Activated naive CD8-positive, alpha-beta T cell treated with anti-CD3 and anti-CD28 coated beads, Interleukin-2, amount 10 ng/mL, durations not matched to agents 7 days and 5 days (primary cell): Measurements from ENCODE around the gene ARHGEF38. TPM values are rescaled to one million over a fixed set of nuclear protein-coding genes. Genes with fewer than 3 reads are reported as not detected.
"Not testable (repeated sequence)": the region's sequence is repeated elsewhere in the genome, so short reads cannot be mapped to it uniquely, and the experiment has no call there.

Experiments
- ATAC-seq: fragments of 150-1000 bp; cut with Tn5 transposase; one replicate; pipeline ENCODE4 v1.10.0; 2021; ENCODE audit warnings: low read depth, moderate library complexity
- POLR2A ChIA-PET: fragments of 350-600 bp; sonication (Branson Sonifier 250); formaldehyde crosslinking; loops from one replicate; lab custom pipeline; 2021; ENCODE audit warnings: antibody characterized with exemption; lab: Charles Lee
- DNase-seq: peaks from one replicate; pipeline ENCODE4 v3.0.0; 2021
- H3K27ac Mint-ChIP-seq: one replicate; pipeline ENCODE4 v1.8.0; 2022; ENCODE audit warnings: mild to moderate bottlenecking, mixed read lengths
- H3K27me3 Mint-ChIP-seq: one replicate; pipeline ENCODE4 v1.8.0; 2022; ENCODE audit warnings: mild to moderate bottlenecking, moderate library complexity, mixed read lengths
- H3K36me3 Mint-ChIP-seq: one replicate; pipeline ENCODE4 v1.8.0; 2021; ENCODE audit warnings: mild to moderate bottlenecking, mixed read lengths
- H3K4me1 Mint-ChIP-seq: one replicate; pipeline ENCODE4 v1.8.0; 2021; ENCODE audit warnings: mixed read lengths
- H3K4me3 Mint-ChIP-seq: one replicate; pipeline ENCODE4 v1.8.0; 2022; ENCODE audit warnings: mild to moderate bottlenecking, moderate library complexity, mixed read lengths
- H3K9me3 Mint-ChIP-seq: one replicate; pipeline ENCODE4 v1.8.0; 2021; ENCODE audit warnings: mixed read lengths
- total RNA-seq, 2 experiments: library from RNA; stranded (reverse); gene quantifications; one replicate each; pipeline ENCODE4 v1.2.3, GENCODE V29; 2021

ARHGEF38 gene
- total RNA-seq, 2 experiments from 2014 or later = not detected

DNA sequence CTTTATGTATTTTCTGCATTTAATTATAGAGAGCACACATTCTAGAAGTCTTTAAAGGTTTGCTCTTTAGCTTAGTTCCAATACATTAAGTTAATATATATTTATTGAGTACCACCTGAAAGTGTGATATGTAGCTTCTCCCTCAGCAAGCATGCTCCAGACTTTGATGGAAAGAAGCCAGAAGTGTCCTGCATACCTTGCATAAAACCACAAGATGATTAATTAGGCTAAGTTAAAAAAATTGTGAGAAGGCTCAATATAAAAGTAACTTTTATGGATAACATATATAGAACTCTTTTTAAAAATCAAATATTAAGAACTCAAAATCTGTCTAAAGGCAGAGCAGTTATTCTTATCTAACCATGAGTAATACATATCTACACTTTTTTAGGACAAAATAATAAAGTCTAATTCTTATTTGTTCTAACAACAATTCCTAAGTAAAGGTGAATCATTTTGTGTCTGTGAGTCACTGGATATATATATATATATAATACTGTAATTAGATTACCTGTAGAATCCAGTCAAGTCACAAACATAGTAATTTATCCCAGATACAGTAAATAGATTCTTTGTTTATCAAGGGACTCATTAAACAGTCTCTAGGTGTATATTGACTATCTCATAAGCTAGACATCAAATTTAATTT is 104.8 kb downstream of the ARHGEF38 start:
- Mint-ChIP-seq H3K36me3 (no peaks in the 10 kb centered on the region), H3K4me3 (no peak overlapping the region), H3K4me1 (no peaks in the 10 kb centered on the region), H3K27me3 (peaks cover 8% of the 10 kb centered on the region), H3K27ac (no peak overlapping the region), H3K9me3 (no peaks in the 10 kb centered on the region)
- no peak for ATAC-seq
- no peak for DNase-seq
- POLR2A ChIA-PET = no interaction called here

DNA sequence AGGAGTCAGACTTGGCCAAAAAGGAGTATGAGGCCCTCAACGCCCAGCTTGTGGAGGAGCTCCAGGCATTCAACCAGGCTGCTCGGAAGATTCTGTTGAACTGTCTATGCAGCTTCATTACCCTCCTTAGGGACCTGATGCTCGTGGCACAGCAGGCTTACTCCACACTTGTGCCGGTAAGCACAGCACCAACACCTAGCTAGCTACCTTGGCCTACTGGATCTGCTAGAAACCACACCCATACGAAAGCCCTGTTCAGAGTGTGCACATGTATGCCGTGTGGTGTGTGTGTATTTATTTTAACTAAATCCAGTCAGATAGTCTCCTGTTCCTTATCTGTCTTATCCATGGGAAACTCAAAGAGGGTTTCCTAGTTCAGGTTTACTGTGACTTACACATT is 106.8 kb downstream of the ARHGEF38 start:
- DNase-seq (no peak), ATAC-seq (no peak)
- Mint-ChIP-seq H3K27ac (no peak overlapping the region), H3K4me1 (no peaks in the 10 kb centered on the region), H3K27me3 (peaks cover 8% of the 10 kb centered on the region), H3K4me3 (no peak overlapping the region), H3K9me3 (no peaks in the 10 kb centered on the region), H3K36me3 (no peaks in the 10 kb centered on the region)
- POLR2A ChIA-PET = no interaction called here

DNA sequence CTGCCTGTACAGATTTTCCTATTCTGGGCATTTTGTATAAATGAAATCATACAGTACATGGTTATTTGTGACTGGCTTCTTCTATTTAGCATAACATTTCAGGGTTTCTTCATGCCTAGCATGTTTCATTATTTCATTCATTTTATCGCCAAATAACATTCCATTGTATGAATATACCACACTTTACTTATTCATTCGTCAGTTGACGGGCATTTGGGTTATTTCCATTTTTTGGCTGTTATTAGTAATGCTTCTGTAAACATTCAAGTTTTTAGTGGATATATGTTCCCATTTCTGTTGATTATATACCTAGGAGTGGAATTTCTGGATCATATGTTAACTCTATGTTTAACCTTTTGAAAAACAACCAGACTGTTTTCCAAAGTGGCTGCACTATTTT is 108.6 kb downstream of the ARHGEF38 start:
- DNase-seq (no peak), ATAC-seq (no peak)
- no peaks in the 10 kb centered on the region for H3K4me1 Mint-ChIP-seq
- H3K27me3 Mint-ChIP-seq = peaks cover 3% of the 10 kb centered on the region
- no peaks in the 10 kb centered on the region for H3K36me3 Mint-ChIP-seq
- H3K27ac Mint-ChIP-seq = no peak overlapping the region
- POLR2A ChIA-PET = no interaction called here
- H3K9me3 Mint-ChIP-seq = no peaks in the 10 kb centered on the region
- H3K4me3 Mint-ChIP-seq = no peak overlapping the region

DNA sequence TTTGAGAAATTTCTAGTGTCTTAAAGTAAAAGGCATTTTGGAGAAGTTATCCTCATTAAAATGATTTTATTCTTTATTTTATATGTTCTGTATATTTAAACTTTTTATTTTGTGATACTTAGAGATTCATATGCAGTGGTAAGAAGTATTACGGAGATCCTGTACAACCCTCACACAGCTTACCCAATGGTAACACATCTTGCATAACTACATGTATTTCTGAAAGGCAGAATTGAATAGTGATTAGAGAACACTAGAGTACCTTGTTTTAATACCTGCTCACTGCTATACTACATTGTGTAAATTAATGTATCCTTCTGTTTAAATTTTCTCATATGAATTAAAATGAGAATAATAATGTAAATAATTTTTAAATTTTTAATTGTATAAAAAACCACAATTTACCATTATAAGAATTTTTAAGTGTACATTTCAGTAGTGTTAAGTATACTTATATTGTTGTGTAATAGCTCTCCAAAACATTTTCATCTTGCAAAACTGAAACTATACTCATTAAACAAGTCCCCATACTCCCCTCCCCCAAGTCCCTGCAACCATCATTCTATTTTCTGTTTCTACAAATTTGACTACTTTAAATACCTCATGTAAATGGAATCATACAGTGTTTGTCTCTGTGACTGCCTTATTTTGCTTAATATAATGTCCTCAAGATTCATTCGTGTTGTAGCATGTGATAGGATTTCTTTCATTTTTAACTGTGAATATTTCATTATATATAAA is 110.7 kb downstream of the ARHGEF38 start:
- no peak overlapping the region for H3K27ac Mint-ChIP-seq
- POLR2A ChIA-PET = no interaction called here
- no peaks in the 10 kb centered on the region for H3K36me3 Mint-ChIP-seq
- no peak overlapping the region for H3K4me3 Mint-ChIP-seq
- no peak for DNase-seq
- H3K9me3 Mint-ChIP-seq = no peaks in the 10 kb centered on the region
- H3K4me1 Mint-ChIP-seq = no peaks in the 10 kb centered on the region
- H3K27me3 Mint-ChIP-seq = peaks cover 3% of the 10 kb centered on the region
- ATAC-seq = no peak

DNA sequence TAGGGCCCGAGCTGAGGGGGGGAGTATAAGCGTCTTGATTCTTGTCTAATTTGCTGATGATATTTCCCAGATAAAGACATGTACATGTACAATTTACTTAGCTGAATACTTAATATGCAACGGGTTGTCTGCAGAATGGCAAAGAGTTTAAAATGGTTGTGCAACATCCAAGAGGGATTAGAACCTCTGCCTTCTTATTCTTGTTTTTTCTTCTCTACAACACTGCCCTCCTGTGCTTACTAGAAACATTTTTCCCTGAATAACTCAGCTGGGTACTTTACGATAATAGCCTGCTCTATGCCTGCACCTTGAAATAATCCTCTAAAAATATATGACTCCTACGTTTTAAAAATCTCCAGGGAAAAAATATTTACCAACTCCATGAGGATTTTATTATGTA is 114.3 kb downstream of the ARHGEF38 start:
- Mint-ChIP-seq H3K27me3 (peaks cover 5% of the 10 kb centered on the region), H3K4me3 (no peak overlapping the region), H3K9me3 (no peaks in the 10 kb centered on the region), H3K4me1 (no peaks in the 10 kb centered on the region), H3K27ac (no peak overlapping the region), H3K36me3 (no peaks in the 10 kb centered on the region)
- ATAC-seq (no peak), DNase-seq (no peak)
- POLR2A ChIA-PET = no interaction called here

DNA sequence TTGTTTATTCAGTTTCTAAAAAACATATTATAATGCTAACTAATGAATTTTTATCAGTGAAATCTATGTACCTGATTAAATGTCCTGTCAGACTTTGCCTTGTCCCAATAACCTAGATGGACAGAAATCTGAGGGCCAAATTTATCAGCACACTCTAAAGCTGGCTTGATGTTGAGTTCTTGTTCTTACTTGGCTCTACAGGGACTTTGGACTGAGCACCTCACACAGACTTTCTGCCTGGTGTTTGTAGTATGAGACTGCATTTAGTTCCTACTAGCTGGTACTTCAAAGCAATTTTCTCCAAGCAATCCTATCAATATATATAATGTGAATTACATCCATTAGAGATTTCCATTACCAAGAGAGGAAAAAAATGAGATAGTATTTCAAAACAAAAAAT is 118.3 kb downstream of the ARHGEF38 start:
- Mint-ChIP-seq H3K4me1 (no peaks in the 10 kb centered on the region), H3K9me3 (no peaks in the 10 kb centered on the region), H3K27me3 (peaks cover 5% of the 10 kb centered on the region), H3K27ac (no peak overlapping the region), H3K4me3 (no peak overlapping the region), H3K36me3 (no peaks in the 10 kb centered on the region)
- DNase-seq (no peak), ATAC-seq (no peak)
- POLR2A ChIA-PET = no interaction called here

DNA sequence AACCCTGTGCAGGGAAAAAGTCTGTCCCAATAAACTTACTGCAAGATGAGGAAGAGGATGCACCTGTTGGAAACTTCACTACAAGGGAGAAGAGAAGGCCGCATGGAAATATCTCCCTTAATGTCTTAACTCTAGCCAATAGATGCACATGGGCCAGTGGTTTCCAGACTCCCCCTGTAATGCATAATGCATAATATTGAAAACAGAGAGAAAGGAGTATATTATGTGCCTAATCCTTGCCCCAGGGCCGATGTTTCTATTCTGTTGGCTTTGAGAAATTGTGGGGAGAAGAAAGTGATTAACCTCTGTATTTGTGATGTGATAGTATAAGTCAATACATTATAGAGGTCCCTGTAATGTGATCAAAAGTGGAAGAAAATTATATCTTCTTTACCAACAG is 118.9 kb downstream of the ARHGEF38 start:
- Mint-ChIP-seq H3K27ac (no peak overlapping the region), H3K27me3 (peaks cover 5% of the 10 kb centered on the region), H3K36me3 (no peaks in the 10 kb centered on the region), H3K4me3 (no peak overlapping the region), H3K4me1 (no peaks in the 10 kb centered on the region), H3K9me3 (no peaks in the 10 kb centered on the region)
- DNase-seq (no peak), ATAC-seq (no peak)
- POLR2A ChIA-PET = no interaction called here

DNA sequence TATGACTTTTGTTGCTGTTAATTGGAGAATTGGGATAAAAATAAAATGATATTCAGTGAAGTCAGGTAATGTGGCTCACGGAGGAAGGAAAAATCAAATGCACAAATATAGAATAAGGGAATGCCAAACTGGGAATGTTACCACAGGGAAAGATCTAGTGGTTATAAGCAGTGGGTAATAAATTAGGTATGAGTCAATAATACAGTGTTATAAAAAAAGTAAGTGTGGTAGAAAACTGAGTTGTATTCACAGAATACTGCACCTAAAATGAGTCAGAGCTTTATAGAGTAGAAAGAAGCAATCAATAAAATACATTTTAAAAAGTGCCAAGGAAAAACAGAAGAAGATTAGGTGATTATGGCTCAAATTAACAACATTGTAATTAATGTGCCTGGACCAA is 121.6 kb downstream of the ARHGEF38 start:
- H3K4me1 Mint-ChIP-seq = no peaks in the 10 kb centered on the region
- H3K36me3 Mint-ChIP-seq = no peaks in the 10 kb centered on the region
- H3K27me3 Mint-ChIP-seq = peaks cover 5% of the 10 kb centered on the region
- no peak for ATAC-seq
- DNase-seq = no peak
- no peaks in the 10 kb centered on the region for H3K9me3 Mint-ChIP-seq
- no peak overlapping the region for H3K27ac Mint-ChIP-seq
- H3K4me3 Mint-ChIP-seq = no peak overlapping the region
- POLR2A ChIA-PET = no interaction called here

DNA sequence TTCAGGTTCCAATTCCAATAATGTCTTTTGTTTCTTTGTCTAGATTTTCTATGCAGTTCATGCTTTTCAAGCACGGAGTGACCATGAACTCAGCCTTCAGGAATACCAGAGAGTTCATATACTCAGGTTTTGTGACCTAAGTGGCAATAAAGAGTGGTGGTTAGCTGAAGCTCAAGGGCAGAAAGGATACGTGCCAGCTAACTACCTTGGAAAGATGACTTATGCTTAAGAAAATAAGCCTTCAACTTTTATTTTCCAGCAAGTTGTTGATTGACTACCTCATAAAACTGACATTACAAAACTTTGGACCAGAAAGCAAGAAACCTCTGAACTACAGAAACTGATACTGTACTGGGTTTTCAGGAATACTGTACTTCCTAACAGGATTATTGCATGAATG is 125.3 kb downstream of the ARHGEF38 start:
- Mint-ChIP-seq H3K27me3 (no peaks in the 10 kb centered on the region), H3K27ac (no peak overlapping the region)

DNA sequence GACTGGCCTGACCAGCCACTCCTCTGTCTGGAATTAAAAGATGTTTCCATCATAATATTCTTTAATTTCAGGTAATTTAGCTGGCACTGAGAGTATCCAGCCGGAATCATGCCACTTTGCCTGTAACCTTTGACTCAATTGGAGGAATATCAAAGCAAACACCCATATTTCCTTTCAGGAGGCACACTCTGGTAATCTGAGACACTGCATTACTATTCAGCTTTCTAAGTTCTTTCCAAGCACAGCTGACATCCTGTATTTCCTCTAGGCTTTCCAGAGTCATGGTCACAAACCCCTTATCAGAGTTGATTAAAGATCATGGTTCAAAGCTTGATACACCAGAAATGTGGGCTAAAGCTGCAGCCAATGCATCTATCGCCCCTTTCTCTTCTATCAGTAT is 126.8 kb downstream of the ARHGEF38 start:
- no peak overlapping the region for H3K4me3 Mint-ChIP-seq

More for the DNA sequence above, 125.3 kb downstream of the ARHGEF38 start:
- Mint-ChIP-seq H3K9me3 (no peaks in the 10 kb centered on the region), H3K4me3 (no peak overlapping the region), H3K36me3 (peaks cover 9% of the 10 kb centered on the region), H3K4me1 (no peaks in the 10 kb centered on the region)
- POLR2A ChIA-PET = no interaction called here
- DNase-seq (no peak), ATAC-seq (no peak)

DNA sequence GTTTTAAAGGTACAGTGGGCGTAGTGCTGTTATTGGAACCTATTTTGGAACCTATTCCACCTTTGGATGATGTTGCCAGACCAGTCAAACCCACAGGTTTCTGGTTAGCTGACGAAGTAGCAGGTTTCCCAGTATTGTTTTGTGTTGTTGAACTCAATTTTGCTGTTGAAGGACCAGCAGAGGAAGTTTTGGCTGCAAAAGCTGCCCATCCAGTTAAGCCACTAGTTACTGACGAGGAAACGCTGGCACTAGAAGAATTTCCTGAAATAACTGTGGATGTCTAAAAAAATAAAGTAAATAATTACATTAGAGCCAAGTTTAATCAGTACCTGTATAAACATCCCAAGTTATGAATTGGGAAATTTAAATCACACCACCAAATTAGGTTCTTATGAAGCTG is 130.6 kb downstream of the ARHGEF38 start:
- Mint-ChIP-seq H3K27ac (no peak overlapping the region), H3K36me3 (peaks cover 14% of the 10 kb centered on the region), H3K27me3 (no peaks in the 10 kb centered on the region), H3K4me3 (no peak overlapping the region), H3K4me1 (no peaks in the 10 kb centered on the region), H3K9me3 (no peaks in the 10 kb centered on the region)
- POLR2A ChIA-PET = no interaction called here
- ATAC-seq (no peak), DNase-seq (no peak)

More for the DNA sequence above, 126.8 kb downstream of the ARHGEF38 start:
- POLR2A ChIA-PET = no interaction called here
- no peaks in the 10 kb centered on the region for H3K4me1 Mint-ChIP-seq
- H3K27ac Mint-ChIP-seq = no peak overlapping the region
- ATAC-seq (no peak), DNase-seq (no peak)
- H3K27me3 Mint-ChIP-seq = no peaks in the 10 kb centered on the region
- H3K36me3 Mint-ChIP-seq = peaks cover 10% of the 10 kb centered on the region
- no peaks in the 10 kb centered on the region for H3K9me3 Mint-ChIP-seq

DNA sequence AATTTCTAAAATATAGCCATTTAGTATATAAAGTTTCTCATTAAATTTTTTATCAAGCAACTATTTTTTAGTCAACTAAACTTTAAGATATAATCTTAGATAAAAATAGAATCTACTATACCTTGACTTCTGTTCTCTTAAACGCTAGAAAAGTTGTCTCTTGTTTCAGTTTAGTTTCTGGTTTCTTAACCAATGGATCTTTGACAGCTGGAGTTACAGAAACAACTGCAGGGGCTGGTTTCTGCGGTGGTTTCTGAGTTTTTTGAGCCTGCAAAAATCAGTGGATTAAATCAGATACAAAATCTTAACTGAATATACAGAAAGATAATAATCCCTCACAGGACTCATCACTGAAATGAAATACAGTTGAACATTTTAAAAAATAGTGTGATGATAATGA is 134.2 kb downstream of the ARHGEF38 start:
- ATAC-seq (no peak), DNase-seq (no peak)
- H3K4me1 Mint-ChIP-seq = peaks cover 1% of the 10 kb centered on the region
- H3K27me3 Mint-ChIP-seq = no peaks in the 10 kb centered on the region
- no peak overlapping the region for H3K4me3 Mint-ChIP-seq
- H3K9me3 Mint-ChIP-seq = no peaks in the 10 kb centered on the region
- POLR2A ChIA-PET = no interaction called here
- H3K27ac Mint-ChIP-seq = no peak overlapping the region
- peaks cover 27% of the 10 kb centered on the region for H3K36me3 Mint-ChIP-seq

DNA sequence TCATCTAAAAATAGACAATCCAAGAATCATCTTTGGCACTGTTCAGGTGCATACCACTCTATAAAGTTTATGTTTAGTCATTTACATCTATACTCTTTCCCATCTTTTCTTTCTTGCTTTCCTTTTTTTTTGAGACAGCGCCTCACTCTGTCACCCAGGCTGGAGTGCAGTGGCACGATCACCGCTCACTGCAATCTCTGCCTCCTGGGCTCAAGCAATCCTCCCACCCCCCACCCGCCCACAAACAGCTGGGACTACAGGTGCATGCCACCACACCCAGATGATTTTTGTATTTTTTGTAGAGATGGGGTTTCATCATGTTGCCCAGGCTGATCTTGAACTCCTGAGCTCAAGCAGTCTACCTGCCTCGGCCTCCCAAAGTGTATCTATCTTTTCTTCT is 142.4 kb downstream of the ARHGEF38 start:
- H3K9me3 Mint-ChIP-seq, DNase-seq, ATAC-seq, POLR2A ChIA-PET, H3K27ac Mint-ChIP-seq, H3K4me3 Mint-ChIP-seq, H3K27me3 Mint-ChIP-seq, H3K4me1 Mint-ChIP-seq: not testable (repeated sequence)
- peaks cover 17% of the 10 kb centered on the region for H3K36me3 Mint-ChIP-seq

DNA sequence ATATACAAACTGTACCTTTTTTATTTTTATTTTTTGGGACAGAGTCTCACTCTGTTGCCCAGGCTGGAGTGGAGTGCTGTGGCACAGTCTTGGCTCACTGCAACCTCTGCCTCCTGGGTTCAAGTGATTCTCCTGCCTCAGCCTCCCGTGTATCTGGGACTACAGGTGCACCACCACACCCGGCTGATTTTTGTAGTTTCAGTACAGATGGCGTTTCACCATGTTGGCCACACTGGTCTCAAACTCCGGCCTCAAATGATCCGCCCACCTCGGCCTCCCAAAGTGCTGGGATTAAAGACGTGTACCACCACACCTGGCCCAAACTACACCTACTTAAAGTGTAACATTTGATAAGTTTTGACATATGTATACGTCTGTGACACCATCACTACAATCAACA is 143.4 kb downstream of the ARHGEF38 start:
- POLR2A ChIA-PET, ATAC-seq, H3K4me1 Mint-ChIP-seq, H3K27ac Mint-ChIP-seq, DNase-seq, H3K27me3 Mint-ChIP-seq, H3K4me3 Mint-ChIP-seq, H3K9me3 Mint-ChIP-seq: not testable (repeated sequence)
- H3K36me3 Mint-ChIP-seq = peaks cover 12% of the 10 kb centered on the region
